Mesothelial cell of epicardium (in vitro differentiated cells): ENCODE measurements around the gene SLC1A7. TPM values are rescaled to one million over a fixed set of nuclear protein-coding genes. Genes with fewer than 3 reads are reported as not detected.

Experiments used
- DNase-seq, 2 experiments: peaks; one replicate each; pipeline ENCODE4 v3.0.0; 2021; ENCODE audit warnings: low spot score in 2 of 2; ENCODE audit not compliant: unreplicated experiment in 2 of 2
- H3K27ac Mint-ChIP-seq: 2 replicates; pipeline ENCODE4 v1.8.0; 2021; ENCODE audit warnings: mixed read lengths
- H3K27me3 Mint-ChIP-seq: 2 replicates; pipeline ENCODE4 v1.8.0; 2021; ENCODE audit warnings: low read depth, mixed read lengths
- H3K36me3 Mint-ChIP-seq: 2 replicates; pipeline ENCODE4 v1.8.0; 2021; ENCODE audit warnings: mixed read lengths
- H3K4me1 Mint-ChIP-seq: 2 replicates; pipeline ENCODE4 v1.8.0; 2021; ENCODE audit warnings: mixed read lengths
- H3K4me3 Mint-ChIP-seq: 2 replicates; pipeline ENCODE4 v1.8.0; 2021; ENCODE audit warnings: mild to moderate bottlenecking, moderate library complexity, mixed read lengths
- H3K9me3 Mint-ChIP-seq: 2 replicates; pipeline ENCODE4 v1.8.0; 2021; ENCODE audit warnings: mixed read lengths
- total RNA-seq: library from RNA; stranded (reverse); gene quantifications from 3 replicates; pipeline ENCODE4 v1.2.1, GENCODE V29; 2021
- TF ChIP-seq, protein P1 (sequence below): fragments of 200-600 bp; sonication (generic); IDR thresholded peaks from one replicate; pipeline ENCODE4 v1.5.0; 2021; ENCODE audit warnings: antibody characterized with exemption; ENCODE audit not compliant: unreplicated experiment

SLC1A7 gene
- total RNA-seq, 1 donor from 2014 or later, result not detected

DNA sequence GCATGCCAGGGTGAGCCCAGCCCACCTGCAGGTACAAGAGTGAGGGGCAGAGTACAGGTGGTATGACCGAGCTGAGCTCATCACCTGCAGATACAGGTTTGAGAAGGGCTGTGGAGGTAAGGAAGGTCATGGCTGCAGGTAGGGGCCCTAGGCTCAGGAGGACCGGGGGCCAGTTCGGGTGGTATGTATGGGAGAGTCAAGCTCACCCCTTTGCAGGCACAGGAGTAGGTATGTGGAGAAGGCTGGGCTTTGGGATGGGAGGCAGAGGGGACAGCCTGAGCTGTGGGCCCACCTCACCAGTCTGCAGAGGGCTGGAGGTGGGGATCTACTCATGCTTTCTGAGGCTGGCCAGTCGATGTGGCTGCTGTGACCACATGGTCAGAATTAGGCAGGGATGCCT is 63.2 kb downstream of the SLC1A7 start:
- Mint-ChIP-seq H3K36me3 (no peaks in the 10 kb centered on the region), H3K27me3 (peaks cover 3% of the 10 kb centered on the region), H3K9me3 (no peaks in the 10 kb centered on the region), H3K4me1 (peaks cover 8% of the 10 kb centered on the region), H3K27ac (no peak overlapping the region), H3K4me3 (no peak overlapping the region)
- DNase-seq, result no peak
- TF ChIP-seq, protein P1, sequence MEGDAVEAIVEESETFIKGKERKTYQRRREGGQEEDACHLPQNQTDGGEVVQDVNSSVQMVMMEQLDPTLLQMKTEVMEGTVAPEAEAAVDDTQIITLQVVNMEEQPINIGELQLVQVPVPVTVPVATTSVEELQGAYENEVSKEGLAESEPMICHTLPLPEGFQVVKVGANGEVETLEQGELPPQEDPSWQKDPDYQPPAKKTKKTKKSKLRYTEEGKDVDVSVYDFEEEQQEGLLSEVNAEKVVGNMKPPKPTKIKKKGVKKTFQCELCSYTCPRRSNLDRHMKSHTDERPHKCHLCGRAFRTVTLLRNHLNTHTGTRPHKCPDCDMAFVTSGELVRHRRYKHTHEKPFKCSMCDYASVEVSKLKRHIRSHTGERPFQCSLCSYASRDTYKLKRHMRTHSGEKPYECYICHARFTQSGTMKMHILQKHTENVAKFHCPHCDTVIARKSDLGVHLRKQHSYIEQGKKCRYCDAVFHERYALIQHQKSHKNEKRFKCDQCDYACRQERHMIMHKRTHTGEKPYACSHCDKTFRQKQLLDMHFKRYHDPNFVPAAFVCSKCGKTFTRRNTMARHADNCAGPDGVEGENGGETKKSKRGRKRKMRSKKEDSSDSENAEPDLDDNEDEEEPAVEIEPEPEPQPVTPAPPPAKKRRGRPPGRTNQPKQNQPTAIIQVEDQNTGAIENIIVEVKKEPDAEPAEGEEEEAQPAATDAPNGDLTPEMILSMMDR, result no peak

DNA sequence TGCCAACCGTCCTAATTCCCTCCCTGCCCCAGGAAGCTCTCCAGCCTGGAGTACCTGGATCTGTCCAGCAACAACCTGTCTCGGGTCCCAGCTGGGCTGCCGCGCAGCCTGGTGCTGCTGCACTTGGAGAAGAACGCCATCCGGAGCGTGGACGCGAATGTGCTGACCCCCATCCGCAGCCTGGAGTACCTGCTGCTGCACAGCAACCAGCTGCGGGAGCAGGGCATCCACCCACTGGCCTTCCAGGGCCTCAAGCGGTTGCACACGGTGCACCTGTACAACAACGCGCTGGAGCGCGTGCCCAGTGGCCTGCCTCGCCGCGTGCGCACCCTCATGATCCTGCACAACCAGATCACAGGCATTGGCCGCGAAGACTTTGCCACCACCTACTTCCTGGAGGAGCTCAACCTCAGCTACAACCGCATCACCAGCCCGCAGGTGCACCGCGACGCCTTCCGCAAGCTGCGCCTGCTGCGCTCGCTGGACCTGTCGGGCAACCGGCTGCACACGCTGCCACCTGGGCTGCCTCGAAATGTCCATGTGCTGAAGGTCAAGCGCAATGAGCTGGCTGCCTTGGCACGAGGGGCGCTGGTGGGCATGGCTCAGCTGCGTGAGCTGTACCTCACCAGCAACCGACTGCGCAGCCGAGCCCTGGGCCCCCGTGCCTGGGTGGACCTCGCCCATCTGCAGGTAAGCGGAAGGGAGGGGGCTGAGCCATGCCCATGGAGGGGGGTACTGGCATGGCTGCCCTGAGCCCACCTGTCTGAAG is 63.9 kb downstream of the SLC1A7 start:
- TF ChIP-seq, protein P1, result no peak
- H3K4me3 Mint-ChIP-seq, result no peak overlapping the region
- no peak overlapping the region for H3K27ac Mint-ChIP-seq
- no peaks in the 10 kb centered on the region for H3K36me3 Mint-ChIP-seq
- H3K9me3 Mint-ChIP-seq, result no peaks in the 10 kb centered on the region
- peaks cover 7% of the 10 kb centered on the region for H3K4me1 Mint-ChIP-seq
- no peak for DNase-seq
- H3K27me3 Mint-ChIP-seq, result peaks cover 3% of the 10 kb centered on the region

GRCh38 chr1:53077599-53077965 is 64.9 kb downstream of the SLC1A7 start:
- DNase-seq, result no peak
- no peaks in the 10 kb centered on the region for H3K4me1 Mint-ChIP-seq
- no peak overlapping the region for H3K4me3 Mint-ChIP-seq
- H3K9me3 Mint-ChIP-seq, result no peaks in the 10 kb centered on the region
- peaks cover 3% of the 10 kb centered on the region for H3K27me3 Mint-ChIP-seq
- H3K36me3 Mint-ChIP-seq, result no peaks in the 10 kb centered on the region
- H3K27ac Mint-ChIP-seq, result no peak overlapping the region
- TF ChIP-seq, protein P1, result no peak

DNA sequence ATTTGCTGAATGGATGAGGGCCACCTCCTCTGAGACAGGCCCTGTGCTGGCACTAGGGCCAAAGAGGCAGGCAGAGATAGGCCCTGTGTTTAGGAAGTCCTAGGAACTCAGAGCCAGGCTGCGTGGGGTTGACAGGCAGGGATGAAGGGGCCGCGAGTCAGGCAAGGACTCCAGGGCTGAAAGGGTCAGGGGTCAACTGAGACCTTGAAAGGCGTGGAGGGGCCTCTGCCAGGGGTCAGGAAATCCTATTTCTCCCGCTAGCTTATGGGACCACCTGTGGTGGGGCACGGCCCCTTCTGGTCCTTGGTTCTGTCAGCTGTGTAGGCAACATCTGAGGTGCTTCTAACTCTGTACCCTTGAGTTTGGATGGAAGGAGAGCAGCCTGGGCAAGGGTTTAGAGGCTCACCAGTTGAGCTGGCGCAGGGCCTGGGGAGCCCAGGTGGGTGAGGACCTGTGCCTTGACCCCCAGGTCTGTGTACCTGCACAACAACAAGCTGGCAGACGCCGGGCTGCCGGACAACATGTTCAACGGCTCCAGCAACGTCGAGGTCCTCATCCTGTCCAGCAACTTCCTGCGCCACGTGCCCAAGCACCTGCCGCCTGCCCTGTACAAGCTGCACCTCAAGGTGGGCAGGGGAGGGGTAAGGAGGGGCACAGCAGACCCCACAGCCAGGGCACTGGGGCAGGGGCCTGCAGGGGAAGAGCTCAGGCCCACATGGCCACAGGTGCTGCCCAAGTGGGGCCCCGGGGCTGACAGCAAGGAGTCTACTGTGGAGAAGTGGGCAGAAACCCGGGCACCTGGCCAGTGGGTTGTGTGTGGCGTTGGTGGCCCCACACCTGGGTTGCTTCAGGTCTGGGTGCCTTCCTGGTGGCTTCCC is 65.5 kb downstream of the SLC1A7 start:
- Mint-ChIP-seq H3K4me3 (no peak overlapping the region), H3K27me3 (peaks cover 3% of the 10 kb centered on the region), H3K9me3 (no peaks in the 10 kb centered on the region), H3K4me1 (no peaks in the 10 kb centered on the region), H3K27ac (no peak overlapping the region), H3K36me3 (no peaks in the 10 kb centered on the region)
- peak in 1 of 2 experiments; percentile 19 for DNase-seq
- TF ChIP-seq, protein P1, result no peak

DNA sequence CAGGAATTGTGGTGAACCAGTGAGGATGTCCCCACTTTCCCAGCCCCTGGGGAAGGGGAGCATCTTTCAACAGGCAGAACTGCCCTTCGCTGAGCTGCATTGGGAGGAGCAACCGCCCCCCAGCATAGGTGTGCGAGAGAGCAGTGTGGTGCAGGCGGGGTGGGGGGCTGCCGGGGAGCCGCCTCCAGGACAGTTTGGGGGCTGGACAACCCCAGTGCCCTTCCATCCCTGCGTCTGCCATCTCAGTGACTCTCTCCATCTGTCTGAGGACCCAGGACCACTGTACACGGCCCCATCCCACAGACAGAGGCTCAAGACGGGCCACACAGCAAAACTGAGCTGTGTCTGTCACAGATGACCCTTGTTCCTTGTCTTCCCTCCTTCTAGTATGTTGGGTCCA is 66.3 kb downstream of the SLC1A7 start:
- Mint-ChIP-seq H3K27ac (no peak overlapping the region), H3K36me3 (no peaks in the 10 kb centered on the region), H3K4me1 (no peaks in the 10 kb centered on the region), H3K9me3 (no peaks in the 10 kb centered on the region), H3K4me3 (no peak overlapping the region), H3K27me3 (peaks cover 3% of the 10 kb centered on the region)
- DNase-seq, result peak in 1 of 2 experiments; percentile 6
- TF ChIP-seq, protein P1, result no peak
